LNCAP (cell line): Measurements from ENCODE around the gene GDE1.

Experiments used
- CTCF ChIP-seq: fragments of 450-650 bp; IDR thresholded peaks from 2 replicates; pipeline ENCODE4 v1.5.1; 2017; ENCODE audit warnings: mild to moderate bottlenecking

The GDE1 gene

GRCh38 chr16:19555186-19555937, 33.5 kb upstream of the GDE1 start, which contains the start of gene VPS35L:
VPS35L (plus strand) TSS chr16:19555703; CDS start chr16:19555730, 27 bp downstream.
- peak; percentile 65 for TF ChIP-seq CTCF

- no peak for TF ChIP-seq CTCF
These were observed 27.8 kb upstream of the GDE1 start for GRCh38 chr16:19549673-19550072.

- no peak for TF ChIP-seq CTCF
These were observed 26.2 kb upstream of the GDE1 start for GRCh38 chr16:19548144-19548543.

GRCh38 chr16:19542138-19542821, 20.4 kb upstream of the GDE1 start:
- TF ChIP-seq CTCF: no peak

GRCh38 chr16:19540241-19540970, 18.5 kb upstream of the GDE1 start:
- no peak for TF ChIP-seq CTCF

GRCh38 chr16:19532601-19533000, 10.7 kb upstream of the GDE1 start:
- TF ChIP-seq CTCF: no peak

GRCh38 chr16:19528666-19529065, 6.8 kb upstream of the GDE1 start:
- TF ChIP-seq CTCF: no peak
